Measurements from ENCODE around the gene PRPF38B. TPM values are rescaled to one million over a fixed set of nuclear protein-coding genes. Genes with fewer than 3 reads are reported as not detected.

The PRPF38B gene
- total and polyA plus RNA-seq, 2 of the 8 experiments (the other 6 are each of a cell fraction or from before 2014, with no cell fraction given), result 16.6 to 50.6 TPM

GRCh38 chr1:108679586-108680213 lies 12.4 kb upstream of the PRPF38B start (continued):
- TF ChIP-seq CBX8 (IDR thresholded peaks at IDR 0.05; ENCODE audit: borderline replicate concordance, low read depth, low read length) (no peak), JUN (IDR thresholded peaks at IDR 0.05; ENCODE audit: low read depth, low read length) (no peak), CHD1 (IDR thresholded peaks at IDR 0.05; ENCODE audit: low read depth, low read length) (no peak), SAP30 (IDR thresholded peaks at IDR 0.05; ENCODE audit: insufficient read depth, insufficient replicate concordance, low read length) (no peak)

Measured in H1 (cell line).